Measurements from ENCODE around the gene ISM1.
"Not testable (repeated sequence)": the region's sequence is repeated elsewhere in the genome, so short reads cannot be mapped to it uniquely, and the experiment has no call there.

The ISM1 gene

DNA sequence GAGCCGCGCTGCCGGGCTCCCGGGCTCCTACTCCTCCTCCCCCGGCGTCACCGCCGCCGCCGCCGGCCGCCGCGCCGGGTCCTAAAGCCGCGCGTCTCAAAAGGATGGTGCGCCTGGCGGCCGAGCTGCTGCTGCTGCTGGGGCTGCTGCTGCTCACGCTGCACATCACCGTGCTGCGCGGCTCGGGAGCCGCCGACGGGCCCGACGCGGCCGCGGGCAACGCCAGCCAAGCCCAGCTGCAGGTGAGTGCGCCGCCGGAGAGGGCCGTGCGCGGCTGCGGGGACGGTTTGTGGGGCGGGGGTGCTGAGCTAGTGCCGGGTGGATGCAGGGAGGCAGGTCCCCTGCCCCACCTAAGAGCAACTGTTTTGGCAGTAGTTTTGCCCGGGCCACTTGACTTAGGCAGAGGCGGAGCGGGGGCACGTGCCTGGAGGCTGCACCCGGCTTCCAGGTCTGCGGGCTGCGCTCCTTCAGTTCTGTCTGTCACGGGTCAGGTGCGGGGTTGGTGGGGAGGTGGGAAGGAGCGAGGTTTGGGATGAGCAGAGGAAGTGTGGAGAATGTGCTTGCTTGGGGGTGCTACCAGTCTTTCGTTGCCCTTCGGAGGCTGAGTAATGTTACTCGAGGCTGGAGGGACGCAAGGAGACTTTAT lies 722 bp downstream of the ISM1 start:
- peak; percentile 76 for DNase-seq

GRCh38 chr20:13222319-13222716 lies 1.2 kb downstream of the ISM1 start:
- no peak for DNase-seq

- DNase-seq = peak; percentile 31
Measured at GRCh38 chr20:13223736-13224520, 2.9 kb downstream of the ISM1 start.

DNA sequence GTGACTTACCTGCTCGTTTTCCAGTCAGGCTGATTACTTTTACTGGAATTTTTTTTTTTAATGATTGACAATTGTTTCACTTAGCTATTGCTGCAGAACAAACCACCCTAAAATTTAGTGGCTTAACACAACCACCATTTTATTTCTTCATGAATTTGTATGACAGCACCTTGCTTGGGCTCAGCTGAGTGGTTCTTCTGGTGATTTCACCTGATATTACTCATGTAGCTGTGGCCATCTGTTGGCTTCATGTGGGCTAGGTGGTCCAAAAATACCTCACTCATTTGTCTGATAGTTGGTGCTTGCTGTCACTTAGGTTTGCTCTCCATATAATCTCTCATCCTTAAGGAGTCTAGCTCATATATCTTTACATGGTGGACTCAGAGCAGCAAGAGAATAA lies 5.3 kb downstream of the ISM1 start:
- no peak for DNase-seq

- DNase-seq = no peak
Measured at GRCh38 chr20:13228771-13229170, 7.7 kb downstream of the ISM1 start.

- DNase-seq = no peak
Measured at GRCh38 chr20:13229538-13229937, 8.5 kb downstream of the ISM1 start.

- no peak for DNase-seq
Measured at GRCh38 chr20:13231031-13231752, 10.1 kb downstream of the ISM1 start.

- DNase-seq = no peak
Measured at GRCh38 chr20:13232999-13233398, 11.9 kb downstream of the ISM1 start.

DNA sequence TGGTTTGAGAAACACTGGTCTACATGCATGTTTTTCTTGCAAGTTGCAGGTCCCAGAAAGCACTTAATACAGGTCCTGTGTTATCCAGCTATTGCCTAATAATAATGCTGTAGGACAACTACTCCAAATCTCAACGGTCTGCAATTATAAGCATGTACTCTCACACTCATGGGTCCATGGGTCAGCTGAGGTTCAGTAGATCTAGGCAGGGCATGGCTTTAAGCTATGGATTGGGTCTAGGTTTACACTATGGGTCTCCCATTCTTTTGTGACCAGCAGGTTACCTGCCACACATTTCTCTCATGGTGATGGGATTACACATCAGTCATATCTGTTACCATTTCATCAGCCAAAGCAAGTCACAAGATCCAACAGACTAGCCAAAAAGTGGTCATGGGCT lies 13.9 kb downstream of the ISM1 start:
- no peak for DNase-seq

- not testable (repeated sequence) for DNase-seq
Measured at GRCh38 chr20:13236360-13236759, 15.3 kb downstream of the ISM1 start.

GRCh38 chr20:13236990-13237720 lies 16.1 kb downstream of the ISM1 start:
- no peak for DNase-seq

DNA sequence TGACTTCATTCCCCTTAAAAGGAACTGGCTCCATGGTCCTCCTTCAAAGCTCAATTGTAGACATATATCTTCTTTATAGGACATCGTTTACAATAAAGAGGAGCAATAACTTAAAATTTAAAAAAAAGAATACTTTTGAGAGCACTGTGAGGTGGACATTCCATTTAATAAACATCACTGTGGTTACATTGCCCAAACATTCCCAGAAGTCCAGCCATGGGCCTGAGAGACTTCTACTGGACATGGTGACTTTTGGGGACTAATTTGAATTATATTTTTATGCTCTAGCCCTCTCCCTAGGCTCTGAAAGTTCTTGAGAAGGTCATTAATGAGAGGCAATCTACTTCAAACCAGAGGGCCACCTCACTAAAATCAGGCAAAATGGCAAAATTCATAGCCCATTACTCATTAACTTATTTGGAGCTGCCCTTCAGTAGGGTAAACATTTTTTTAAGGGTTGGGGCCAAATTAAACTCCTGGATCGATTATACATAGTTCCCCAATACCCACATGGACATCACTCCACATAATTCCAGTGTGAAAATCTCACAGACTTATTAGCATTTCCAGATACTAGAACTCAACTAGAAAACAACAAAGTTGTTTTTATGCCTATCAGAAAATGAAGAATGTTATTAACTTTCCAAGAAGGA lies 17.1 kb downstream of the ISM1 start:
- DNase-seq = no peak

- no peak for DNase-seq
Measured at GRCh38 chr20:13243826-13244376, 22.8 kb downstream of the ISM1 start.

GRCh38 chr20:13245250-13245723 lies 24.2 kb downstream of the ISM1 start:
- no peak for DNase-seq

GRCh38 chr20:13249118-13249797 lies 28.2 kb downstream of the ISM1 start:
- peak; percentile 78 for DNase-seq

DNA sequence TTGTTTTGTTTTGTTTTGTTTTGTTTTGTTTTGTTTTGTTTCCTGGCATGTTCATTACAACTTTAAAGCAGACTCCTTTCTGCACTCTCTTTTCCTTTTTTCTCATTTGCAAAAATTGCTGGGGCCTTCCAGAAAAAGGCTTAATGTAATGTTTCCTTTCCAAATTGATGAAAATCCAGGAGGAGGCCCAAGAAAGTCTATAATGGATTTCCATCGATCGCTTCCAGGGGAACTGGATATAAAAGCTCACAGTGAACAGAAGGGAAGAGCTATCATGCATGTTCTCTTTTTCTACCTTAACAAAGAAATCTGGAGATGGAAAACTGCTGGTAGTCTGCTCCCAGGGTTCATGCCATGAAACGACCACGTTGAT lies 28.7 kb downstream of the ISM1 start:
- no peak for DNase-seq

DNA sequence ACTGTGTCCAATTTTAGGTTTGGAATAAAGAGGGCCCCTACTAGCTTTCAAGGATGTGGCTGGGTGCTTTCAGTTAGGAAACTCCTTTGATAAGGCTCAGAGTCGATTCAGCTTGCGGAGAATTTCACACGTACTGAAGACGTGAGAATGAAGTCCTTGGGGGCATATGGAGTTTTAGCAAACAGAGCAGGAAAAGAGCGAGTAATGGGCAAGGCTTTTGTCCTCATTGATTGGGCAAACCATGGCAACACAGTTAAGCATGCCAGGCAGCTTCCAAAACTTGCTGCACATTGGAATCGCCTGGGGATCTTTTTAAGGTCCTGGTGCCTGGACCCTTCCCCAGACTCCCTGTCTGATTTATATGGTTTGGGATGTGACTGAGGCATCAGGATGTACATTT lies 29.2 kb downstream of the ISM1 start:
- DNase-seq = no peak

- DNase-seq = peak; percentile 43
Measured at GRCh38 chr20:13251106-13251903, 30.2 kb downstream of the ISM1 start.

DNA sequence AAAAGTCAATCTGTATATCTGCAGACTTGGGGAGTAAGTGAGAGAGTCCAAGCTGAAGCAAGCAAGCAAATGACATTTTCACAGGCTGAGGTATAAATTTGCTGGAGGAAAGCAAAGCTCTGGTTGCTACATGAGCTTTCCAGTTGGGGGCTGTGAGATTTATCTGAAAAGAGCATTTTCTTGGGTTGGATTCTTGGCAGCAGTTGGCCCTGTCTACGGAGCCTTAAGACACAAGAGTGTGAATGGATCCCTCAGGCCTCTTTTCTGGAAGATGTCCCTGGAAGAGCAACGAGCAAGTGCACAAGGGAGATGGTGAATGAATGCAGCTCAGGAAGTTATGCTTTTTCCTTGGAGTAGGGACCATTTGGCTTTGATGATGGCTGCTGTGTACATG lies 30.8 kb downstream of the ISM1 start:
- peak; percentile 64 for DNase-seq

- DNase-seq = no peak
Measured at GRCh38 chr20:13255356-13255755, 34.3 kb downstream of the ISM1 start.

- DNase-seq = no peak
Measured at GRCh38 chr20:13256606-13257005, 35.5 kb downstream of the ISM1 start.

All from right hindlimb (tissue), 1 donor.